Head of caudate nucleus (tissue), 42 donors: ENCODE measurements around the gene ASB8.

Source experiments
- DNase-seq, 42 donors: peaks; one replicate each; pipeline versions ENCODE4 v3.0.0 to v3.0.0-alpha.2; 2020 to 2021; ENCODE audit warnings: mixed read lengths in 7 of 42
- intact Hi-C: fragments of 100-400 bp; cut with DNase I; formaldehyde crosslinking; loops from one replicate; pipeline ENCODE4 v1.15.0; 2022

ASB8 gene

GRCh38 chr12:48157018-48157888 is at the start of gene ASB8:
Gene ASB8, minus strand, starts transcription at chr12:48157515. Its CDS starts 4,019 bp downstream, at chr12:48153496.
- intact Hi-C loops, result loop anchor here (2.0 kb wide), 1 partner anchor 50 kb away; the partner anchor contains the start of gene SENP1

DNA sequence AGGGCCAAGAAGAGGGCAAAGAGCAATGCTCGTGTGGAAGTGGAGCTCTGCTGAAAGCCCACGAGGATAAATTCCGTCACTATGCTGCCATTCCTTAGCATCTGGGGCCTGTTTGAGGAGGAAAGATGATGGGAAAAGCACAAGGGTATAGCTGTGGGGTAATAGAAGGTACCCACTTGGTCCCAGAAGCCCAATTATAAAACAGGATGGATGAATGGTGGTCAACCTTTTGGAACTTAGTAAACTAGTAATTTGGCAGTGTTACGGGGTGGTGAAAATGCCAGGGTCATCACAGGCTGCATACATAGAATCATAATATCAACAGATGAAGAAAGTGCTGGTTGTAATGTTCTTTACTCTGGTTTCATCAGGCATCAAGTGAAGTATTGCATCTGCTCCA is 45.9 kb upstream of the ASB8 start, which contains the start of gene OR10AD1:
Gene OR10AD1 (minus strand): TSS at position 101 of the 400 bp plus-strand sequence. CDS start 0 bp downstream, at position 101.
- no peak for DNase-seq
- intact Hi-C loops, result no loop called here

More at GRCh38 chr12:48157018-48157888, at the start of gene ASB8:
- DNase-seq, result peak; percentile 94 to 100 (median 99)

GRCh38 chr12:48202766-48203165 is 45.5 kb upstream of the ASB8 start:
- intact Hi-C loops, result no loop called here
- DNase-seq, result no peak

- intact Hi-C loops, result no loop called here
These were observed 44.2 kb upstream of the ASB8 start for GRCh38 chr12:48201516-48201915.

GRCh38 chr12:48201091-48201490 is 43.8 kb upstream of the ASB8 start:
- intact Hi-C loops, result no loop called here
- no peak for DNase-seq

More at GRCh38 chr12:48201516-48201915, 44.2 kb upstream of the ASB8 start:
- no peak for DNase-seq

- intact Hi-C loops, result no loop called here
- DNase-seq, result no peak
These were observed 42.5 kb upstream of the ASB8 start for GRCh38 chr12:48199774-48200221.

DNA sequence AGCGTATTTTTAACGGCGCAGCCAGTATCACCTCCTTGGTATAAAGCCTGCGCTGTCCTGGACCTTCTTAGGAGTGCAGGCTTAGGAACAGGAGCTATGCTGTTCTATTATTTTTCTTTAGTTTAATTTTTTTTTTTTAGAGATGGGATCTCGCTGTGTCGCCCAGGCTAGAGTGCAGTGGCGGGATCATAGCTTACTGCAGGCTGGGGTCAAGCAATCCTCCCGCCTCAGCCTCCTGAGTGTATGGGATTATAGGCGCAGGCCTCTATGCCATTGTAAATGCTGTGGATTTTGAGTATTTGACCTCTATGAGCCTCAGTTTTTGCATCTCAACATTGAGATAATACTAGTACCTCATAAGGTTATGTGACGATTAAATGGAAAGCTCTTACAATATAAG is 41.7 kb upstream of the ASB8 start:
- DNase-seq, result no peak
- intact Hi-C loops, result no loop called here

DNA sequence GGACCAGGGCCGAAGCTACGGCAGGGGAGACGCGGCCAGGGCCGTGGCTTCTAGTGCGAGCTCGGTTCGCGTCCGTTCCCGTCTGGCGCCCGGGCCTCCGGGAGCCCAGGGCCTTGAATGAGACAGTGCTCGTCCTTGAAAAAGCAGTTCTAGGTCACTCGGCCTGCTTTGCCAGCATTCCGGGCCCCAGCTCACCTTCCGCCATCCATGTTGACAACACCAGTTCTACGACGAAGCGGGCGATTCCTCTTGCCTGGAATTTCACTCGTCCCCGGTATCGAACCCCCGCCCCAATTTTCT is 41.3 kb upstream of the ASB8 start:
- peak in 31 of 42 donors; percentile 6 to 63 (median 37) for DNase-seq
- intact Hi-C loops, result no loop called here

DNA sequence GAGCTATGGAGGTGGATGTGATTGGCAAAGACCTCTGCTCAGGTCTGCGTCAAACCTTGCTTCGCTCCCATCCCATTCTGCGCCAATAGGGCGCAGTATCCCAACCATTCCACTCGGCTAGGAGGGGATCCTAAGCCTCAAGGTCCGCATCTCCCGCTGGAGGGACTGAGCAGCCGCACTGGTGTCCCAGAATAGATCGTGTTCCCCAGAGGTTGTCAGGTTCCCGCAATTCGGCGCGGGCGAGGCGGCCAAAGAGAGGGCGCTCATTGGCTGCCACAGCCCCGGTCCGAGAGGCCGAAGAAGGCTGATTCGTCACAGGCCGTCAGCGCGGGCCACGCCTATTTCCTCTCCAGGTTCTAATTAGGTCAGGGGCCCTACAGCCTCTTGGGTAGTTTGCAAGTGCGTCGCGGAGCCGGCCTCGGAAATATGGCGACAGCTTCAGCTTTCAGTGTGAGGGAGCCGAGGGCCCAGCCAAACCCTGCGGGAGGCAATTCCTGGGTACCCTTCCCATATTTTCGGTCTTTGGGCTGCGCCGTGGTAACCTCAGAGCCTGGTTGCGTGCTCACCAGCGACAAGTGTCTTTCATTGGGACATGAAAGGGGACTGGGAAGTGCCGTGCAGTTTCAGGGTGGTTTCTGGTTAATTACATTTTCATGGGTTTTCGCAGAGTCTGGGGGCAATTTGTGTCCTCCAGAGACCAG is 40.8 kb upstream of the ASB8 start:
- intact Hi-C loops, result no loop called here

DNA sequence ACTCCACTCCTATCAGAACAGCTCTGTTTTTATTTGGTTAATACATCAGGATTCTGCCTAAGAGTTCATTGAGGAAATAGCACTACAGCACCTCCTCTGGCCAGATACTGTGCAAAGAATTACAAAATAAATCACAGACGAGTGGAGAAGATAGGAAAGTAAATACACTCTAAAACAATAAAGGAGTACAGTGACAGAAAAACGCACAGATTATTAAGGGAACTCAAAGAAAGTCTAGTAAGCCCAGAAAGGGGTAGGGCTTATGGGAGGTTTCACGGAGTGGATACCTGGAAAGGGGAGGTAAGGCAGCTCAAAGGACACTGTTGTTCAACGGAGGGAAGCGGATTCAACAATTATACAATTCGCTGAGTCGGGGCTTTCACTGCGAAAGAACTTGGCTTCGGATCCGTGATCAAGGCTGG is 40.2 kb upstream of the ASB8 start:
- intact Hi-C loops, result no loop called here
- peak in 10 of 42 donors; percentile 17 to 56 (median 33) for DNase-seq

More for the DNA sequence above, 40.8 kb upstream of the ASB8 start:
- DNase-seq, result peak; percentile 85 to 98 (median 94)

GRCh38 chr12:48194799-48195201 is 37.5 kb upstream of the ASB8 start:
- intact Hi-C loops, result no loop called here

GRCh38 chr12:48193623-48194022 is 36.3 kb upstream of the ASB8 start:
- no peak for DNase-seq
- intact Hi-C loops, result no loop called here

More at GRCh38 chr12:48194799-48195201, 37.5 kb upstream of the ASB8 start:
- DNase-seq, result no peak

GRCh38 chr12:48192861-48193260 is 35.5 kb upstream of the ASB8 start:
- intact Hi-C loops, result no loop called here
- DNase-seq, result no peak

DNA sequence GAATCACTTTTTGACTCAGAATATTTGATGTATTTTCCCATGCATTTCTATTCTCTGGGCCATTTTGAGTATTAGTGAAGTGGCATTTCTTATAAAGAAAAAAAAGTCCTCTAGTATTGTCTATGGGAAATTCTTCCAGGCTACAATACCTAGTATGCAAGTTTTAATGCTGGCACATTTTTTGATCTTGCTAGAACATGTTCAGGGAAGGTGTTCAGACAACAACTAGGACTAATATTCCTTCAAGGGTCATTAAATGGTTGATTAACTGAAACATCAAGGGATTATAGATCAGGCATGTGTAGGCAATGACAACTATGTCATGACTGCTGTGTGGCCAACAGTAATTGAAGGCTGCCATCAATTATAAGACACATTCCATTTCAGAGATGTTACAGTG is 33.8 kb upstream of the ASB8 start:
- intact Hi-C loops, result no loop called here
- DNase-seq, result no peak

GRCh38 chr12:48189331-48190125 is 32.2 kb upstream of the ASB8 start:
- DNase-seq, result peak in 41 of 42 donors; percentile 15 to 91 (median 78)
- intact Hi-C loops, result no loop called here

- intact Hi-C loops, result no loop called here
- no peak for DNase-seq
These were observed 30.8 kb upstream of the ASB8 start for GRCh38 chr12:48187916-48188695.

DNA sequence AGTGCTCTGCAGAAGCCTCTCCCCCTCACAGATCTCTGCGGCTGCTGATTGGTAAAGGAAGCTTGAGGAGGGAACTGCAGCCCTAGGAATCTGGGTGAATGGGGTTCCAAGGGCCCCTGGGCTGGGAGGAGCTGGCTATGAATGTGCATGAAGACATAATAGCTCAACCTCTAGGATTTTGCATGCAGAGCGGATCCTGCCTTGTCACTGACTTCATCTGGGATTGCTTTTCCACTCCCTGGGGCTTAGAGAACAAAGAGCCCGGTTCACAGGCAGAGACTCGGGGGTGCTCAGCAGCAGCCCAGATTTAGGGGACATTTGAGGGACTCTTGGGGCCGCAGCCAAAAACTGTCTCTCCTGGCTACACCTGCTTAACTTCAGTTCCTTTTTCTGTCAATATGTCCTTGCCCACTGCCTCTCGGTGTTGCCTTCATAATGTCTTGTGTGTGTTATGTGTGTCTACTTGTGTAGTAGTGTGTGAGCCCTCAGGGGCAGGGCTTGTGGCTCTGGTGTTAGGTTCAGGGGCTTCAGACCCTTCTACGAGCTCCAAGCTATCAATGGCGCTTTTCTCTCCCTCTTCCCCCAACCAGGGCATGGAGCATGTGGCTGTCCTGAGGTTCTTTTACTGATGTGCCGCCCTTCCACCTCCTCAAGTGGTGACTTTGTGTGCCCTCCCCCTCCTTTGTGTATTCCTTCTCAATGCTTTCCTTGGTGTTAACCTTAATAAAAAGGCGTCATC is 28.0 kb upstream of the ASB8 start:
- intact Hi-C loops, result no loop called here
- DNase-seq, result peak in 41 of 42 donors; percentile 33 to 90 (median 63)

GRCh38 chr12:48184549-48184922 is 27.2 kb upstream of the ASB8 start:
- DNase-seq, result peak in 11 of 42 donors; percentile 9 to 51 (median 17)
- intact Hi-C loops, result no loop called here
